Measurements from ENCODE around the gene APOL2.
"Not testable (repeated sequence)": the region's sequence is repeated elsewhere in the genome, so short reads cannot be mapped to it uniquely, and the experiment has no call there.

Gene APOL2

DNA sequence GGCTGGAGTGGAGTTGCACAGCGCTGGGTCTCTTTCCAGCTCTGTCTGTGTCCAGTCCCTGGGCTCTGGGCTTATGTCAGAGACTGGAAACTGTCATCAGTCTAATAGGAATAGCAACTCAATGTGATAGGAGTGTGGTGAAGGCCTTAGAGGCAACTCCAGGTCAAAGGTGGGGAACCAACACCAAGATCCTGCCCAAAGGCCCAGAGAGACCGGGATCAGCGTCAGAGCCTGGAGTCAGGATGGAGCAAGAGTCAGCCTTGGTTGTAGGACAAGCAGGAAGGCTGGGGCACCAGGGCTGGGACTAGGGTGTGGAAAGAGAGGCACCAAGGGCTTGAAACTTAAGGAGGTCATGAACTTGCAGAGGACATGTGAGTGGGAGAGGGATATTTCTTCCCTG is 23.0 kb upstream of the APOL2 start:
- not testable (repeated sequence) for ATAC-seq

DNA sequence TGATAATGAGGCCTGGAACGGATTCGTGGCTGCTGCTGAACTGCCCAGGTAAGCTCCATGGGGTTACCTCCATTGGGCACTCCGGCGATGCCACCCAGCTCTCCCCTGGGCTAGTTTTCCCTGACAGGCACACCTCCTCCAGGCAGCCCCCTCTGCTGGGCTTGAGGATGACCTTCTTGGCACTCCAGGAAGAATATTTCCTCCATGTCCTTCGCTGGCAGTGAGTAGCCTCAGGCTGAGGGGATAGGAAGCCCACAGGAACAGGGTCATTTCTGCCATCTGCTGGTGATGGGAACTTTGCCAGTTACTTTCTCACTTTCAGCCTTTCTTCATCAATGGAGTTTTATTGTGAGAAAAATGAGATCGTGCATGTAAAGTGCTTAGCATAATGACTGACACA is 22.3 kb upstream of the APOL2 start:
- not testable (repeated sequence) for ATAC-seq

DNA sequence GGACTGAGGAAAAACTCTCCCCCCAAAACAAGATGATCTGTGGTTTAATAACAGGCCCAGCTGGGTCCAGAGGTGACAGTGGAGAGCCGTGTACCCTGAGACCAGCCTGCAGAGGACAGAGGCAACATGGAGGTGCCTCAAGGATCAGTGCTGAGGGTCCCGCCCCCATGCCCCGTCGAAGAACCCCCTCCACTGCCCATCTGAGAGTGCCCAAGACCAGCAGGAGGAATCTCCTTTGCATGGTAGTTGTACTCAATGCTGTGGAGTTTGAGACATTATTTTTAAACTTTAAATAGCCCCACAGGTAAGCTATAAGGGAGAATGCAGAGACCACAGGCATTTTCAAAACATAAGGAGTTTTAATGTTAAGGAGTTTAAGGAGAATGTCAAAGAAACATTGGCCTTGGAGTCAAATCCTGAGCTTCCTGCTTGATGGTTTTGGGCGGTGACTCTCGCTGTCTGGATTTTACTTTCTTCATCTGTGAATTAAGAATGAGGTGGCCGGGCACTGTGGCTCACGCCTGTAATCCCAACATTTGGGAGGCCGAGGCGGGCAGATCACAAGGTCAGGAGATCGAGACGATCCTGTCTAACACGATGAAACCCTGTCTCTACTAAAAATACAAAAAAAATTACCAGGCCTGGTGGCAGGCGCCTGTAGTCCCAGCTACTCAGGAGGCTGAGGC is 20.4 kb upstream of the APOL2 start:
- ATAC-seq = no peak

DNA sequence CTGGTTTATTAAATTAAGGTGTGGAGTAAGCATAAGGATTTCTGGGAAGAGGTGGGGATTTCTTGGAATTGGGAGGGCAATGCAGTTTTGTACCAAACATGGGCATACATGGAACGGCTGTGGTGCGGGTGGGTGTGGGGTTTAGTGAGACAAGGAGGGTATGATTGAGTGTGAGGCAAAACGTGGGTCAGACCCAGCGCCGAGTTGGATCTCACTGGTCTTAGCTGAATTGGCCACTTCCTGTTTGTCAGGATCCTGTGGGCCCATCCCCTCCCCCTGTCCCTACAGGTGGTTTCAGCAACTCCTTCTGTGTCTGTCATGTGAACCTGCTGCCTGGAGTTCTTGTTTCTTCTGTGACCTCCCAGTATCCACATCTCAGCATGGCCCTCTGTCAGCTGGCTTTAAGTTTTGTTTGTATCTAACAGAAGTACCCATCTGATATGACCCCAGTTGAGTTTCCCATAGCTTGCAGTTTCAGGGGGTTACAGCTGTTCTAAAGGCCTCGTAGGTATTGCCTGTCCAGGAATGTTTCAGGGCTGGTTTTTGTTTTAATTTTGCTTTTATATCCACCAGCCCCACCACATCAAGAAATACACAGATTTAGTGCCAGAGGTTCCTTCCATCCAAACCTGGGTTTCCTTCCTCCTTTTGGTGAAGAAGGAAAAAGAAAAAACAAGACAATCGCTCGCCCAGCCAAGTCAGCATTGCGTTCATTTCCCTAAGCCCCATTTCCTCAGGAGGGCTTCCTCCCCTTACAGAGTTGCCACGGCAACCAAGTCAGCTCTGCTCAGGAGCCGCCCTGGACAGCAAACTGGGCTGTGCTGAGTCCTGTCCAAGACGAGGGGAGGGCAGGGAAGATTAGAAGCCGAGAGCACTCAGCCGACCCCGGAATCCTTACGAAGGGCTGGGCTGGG is 19.6 kb upstream of the APOL2 start:
- peak in 1 of 2 donors; percentile 6 for ATAC-seq

DNA sequence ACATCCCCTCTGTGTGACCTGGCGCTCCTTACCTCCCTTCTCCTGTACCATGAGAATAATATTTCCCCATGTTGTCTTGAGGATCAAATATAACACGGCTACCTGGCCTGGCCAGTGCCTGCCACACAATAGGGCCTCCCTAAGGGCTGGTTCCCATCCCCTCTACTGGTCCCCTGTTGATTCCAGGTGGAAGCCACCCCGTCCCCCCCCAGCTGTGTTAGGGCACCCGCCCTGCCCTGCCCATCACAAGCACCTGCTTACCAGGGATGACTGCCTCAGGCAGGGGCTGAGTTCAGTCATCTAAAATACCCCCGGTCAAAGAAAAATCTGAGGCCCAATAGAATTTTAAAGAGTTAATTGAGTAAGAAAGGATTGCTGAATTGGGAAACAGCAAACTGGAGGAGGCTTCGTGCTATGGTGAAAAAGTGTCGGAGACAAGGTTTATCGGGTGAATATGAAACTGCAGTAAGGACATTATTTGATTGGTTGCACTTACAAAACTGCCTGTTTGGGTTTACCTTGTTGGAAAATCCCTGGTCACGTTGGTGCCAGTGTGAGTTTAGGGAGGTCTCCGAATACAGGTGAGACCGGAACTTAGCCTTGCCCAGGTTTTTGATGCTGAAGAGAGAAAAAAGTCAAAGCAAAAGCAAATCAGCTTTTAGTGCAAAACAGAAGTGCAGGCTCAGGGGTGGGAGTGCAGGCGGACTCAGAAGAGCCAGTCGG is 18.8 kb upstream of the APOL2 start:
- ATAC-seq = no peak

DNA sequence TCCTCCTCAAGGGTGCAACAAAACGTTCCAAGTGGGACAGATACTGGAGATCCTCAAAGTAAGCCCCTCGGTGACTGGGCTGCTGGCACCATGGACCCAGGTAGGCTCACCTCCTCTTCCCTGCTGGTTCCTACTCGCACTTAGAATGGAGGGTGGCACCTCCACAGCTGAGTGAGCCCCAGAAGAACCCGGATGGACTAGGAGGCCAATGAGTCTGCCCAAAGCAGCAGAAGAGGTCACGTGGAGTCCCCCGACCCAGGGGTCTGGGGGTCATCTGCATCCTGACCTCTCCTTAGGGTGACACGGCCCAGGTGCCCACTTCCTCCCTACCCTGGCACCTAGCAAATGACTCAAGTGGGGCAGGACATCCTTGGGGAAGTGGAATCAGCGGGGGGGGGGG is 18.0 kb upstream of the APOL2 start:
- no peak for ATAC-seq

DNA sequence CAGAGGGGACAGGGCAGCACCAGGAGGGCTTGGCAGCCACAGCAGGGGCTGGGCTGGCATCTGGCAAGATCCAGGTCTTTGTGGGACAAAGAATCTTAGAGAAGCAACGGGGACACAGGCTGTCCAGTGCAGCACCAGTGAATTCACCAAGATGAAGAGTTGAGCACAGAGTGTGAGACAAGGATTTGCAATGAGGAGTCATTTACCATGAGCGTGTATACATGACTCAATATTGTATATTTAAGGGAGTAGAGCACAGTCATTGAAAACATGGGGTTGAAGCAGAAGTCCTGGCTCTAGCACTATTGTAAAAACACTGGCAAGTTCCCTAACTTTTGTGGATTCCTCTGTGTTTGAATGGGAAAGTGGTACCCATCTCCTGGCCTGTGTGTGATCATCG is 17.2 kb upstream of the APOL2 start:
- peak in 1 of 2 donors; percentile 42 for ATAC-seq

DNA sequence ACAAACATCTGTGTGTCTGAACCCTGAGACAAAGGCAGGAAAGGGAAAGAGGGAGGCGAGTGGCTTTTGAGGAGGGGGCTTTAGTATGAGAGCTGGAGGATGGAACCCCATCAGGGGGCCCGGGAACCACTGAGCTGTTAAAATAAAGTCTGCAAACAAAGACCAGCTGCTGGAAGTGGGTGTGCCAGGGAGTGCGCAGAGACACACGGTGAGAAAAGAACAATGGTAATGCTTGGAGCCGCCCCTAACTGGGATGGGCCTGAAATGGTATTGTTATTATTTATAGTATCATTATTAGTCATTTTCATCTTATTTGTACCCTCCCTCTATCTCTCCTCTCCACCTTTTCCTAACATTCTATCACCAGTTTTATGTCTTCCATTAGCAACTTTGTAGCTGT is 16.2 kb upstream of the APOL2 start:
- not testable (repeated sequence) for ATAC-seq

DNA sequence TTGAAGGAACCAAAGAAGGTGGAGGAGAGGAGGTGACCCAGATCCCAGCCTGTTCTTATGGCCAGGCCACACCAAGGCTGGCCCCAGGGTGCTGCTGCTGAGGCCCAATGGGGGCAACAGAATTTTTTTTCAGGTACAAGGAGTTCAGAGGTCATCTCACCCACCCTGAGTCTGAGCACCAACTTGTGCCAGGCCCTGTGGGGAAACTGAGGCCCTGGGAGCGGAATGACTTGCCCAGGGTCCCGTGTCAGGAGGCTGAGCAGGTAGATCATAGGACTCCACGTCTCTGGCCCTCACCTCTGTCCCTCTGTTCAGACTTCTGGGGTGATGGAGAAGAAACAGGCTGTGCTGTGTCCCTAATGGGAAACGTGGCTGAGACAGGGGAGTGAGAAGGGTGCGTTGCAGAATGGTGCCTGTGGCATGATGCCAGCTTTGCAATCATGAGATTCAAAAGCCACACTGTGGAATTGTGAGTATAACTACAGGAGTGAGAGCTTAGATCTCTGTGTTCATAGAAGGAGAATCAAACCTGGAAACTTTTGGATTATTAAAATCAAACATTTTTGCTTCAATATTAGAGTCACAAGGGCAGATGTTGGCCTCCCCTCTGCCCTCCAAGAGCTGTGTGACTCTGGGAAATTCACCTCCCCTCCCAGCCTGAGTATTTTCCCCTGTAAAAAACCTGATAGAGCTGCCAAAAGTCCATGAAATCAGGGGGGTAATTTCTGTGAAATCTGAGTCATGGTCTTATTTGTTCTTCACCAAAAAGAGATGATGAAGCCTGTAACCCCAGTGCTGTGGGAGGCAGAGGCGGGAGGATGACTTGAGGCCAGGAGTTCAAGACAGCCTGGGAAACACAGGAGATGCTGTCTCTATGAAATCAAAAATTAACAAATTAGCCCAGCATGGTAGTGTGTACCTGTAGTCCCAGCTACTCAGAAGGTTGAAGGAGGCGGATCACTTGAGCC is 14.5 kb upstream of the APOL2 start:
- peak; percentile 46 to 58 for ATAC-seq

DNA sequence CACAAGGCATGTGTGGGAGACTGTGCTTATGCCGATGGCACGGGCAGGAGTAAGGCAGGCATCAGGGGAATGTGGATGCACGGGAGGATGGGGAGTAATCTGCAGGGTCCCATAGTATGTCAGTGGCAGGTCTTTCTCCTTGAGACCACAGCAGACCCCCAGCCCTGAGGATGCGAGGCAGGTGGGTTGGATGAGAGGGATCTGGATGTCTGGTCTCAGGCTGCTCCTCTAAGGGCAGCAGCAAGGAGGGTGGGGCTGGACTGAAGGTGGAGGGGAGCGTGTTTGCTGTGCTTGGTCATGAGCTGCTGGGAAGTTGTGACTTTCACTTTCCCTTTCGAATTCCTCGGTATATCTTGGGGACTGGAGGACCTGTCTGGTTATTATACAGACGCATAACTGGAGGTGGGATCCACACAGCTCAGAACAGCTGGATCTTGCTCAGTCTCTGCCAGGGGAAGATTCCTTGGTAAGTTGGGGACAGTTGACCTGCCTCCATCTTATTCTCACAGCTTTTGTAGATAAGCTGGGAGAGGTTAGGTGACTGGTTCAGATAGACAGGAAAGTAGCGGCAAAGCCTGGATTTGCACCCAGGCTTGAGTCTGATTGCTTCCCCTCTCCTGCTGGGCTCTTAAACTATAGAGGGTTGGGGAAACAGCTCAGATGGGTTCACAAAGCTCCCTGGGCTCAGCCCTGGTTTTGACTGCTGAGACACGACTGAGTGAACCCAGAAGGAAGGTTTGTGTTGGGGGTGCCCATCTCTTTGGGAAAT is 13.6 kb upstream of the APOL2 start, which contains the start of gene APOL1:
Gene APOL1 (plus strand): TSS at position 380 of the 769 bp plus-strand sequence. CDS start 1,823 bp downstream, outside the sequence.
- peak; percentile 81 to 89 for ATAC-seq

DNA sequence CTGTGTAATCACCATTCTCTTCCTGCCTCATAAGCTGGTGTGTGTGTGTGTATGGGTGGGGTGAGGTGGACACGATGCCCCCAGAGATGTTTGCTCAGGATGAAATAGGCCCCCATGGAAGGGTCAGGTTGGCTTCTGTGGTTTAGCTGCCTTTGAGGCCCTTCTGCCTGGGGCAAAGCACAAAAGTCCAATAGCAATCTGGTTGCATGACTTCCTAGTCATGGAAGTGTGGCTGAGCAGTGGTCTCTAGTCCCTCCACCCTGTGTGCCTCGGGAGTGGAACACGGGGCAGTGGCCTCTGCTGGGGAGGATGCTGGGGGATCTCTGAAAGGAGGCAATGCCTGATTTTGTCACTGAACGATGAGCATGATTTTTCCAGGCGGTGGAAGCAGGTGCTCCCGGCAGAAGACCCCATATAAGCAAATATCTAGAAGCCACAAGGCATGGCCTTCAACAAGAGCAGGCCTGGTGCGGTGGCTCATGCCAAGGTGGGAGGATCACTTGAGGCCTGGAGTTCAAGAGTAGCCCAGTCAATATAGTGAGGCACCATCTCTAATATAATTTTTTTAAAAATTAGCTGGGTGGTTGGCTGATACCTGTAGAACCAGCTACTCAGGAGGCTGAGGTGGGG is 12.8 kb upstream of the APOL2 start:
- not testable (repeated sequence) for ATAC-seq

DNA sequence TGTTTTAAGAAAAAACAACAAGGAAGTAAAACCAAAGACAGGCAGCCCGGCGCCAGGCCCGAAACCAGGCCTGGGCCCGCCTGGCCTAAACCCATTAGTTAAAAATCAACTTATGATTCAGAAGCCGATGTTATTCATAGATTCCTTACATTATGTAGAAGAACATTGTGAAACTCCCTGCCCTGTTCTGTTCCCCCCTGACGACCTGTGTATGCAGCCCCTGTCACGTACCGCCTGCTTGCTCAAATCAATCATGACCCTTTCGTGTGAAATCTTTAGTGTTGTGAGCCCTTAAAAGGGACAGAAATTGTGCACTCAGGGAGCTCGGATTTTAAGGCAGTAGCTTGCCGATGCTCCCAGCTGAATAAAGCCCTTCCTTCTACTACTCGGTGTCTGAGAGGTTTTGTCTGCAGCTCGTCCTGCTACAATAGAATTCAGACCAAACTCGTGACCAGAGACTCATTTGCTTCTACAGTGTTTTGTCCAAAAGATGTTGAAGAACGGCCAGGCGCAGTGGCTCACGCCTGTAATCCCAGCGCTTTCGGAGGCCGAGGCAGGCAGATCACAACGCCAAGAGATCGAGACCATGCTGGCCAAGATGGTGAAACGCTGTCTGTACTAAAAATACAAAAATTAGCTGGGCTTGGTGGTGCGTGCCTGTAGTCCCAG is 11.1 kb upstream of the APOL2 start:
- not testable (repeated sequence) for ATAC-seq

DNA sequence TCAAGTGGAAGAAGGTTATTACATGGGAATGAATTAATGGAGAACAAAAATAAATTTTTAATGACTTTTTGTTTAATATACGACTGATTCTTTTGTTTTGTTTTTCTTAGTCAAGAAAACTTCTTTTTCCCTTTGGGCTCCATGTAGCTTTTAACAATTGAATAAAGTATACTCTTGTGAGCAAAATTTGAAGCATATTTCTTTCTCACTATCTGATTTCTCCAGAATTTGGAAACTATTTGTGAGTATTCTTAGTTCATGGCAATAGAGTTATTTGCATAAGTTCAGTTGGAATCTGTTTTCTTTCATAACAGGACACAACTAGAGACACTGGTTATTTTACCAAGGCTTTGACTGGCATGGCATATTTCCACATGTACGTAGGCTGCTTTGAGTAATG is 9.8 kb upstream of the APOL2 start:
- ATAC-seq = no peak

DNA sequence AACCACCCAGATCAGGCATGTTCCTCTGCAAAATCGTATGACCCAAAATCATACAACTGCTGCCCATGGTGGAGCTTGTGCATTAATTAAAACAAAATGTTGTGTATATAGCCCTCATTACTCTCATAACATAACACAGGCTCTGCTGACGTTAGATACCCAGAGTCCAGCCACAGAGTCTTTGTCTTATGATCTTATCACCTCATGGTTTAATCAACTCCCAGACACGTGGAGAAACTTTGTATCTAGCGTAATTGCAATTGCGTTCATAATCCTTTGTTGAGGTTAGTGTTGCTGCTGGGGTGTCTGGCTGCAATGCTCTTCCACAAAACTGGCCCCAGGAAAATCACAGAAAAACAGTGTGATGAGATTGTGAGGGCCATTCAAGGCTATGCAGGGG is 8.6 kb upstream of the APOL2 start:
- ATAC-seq = no peak

DNA sequence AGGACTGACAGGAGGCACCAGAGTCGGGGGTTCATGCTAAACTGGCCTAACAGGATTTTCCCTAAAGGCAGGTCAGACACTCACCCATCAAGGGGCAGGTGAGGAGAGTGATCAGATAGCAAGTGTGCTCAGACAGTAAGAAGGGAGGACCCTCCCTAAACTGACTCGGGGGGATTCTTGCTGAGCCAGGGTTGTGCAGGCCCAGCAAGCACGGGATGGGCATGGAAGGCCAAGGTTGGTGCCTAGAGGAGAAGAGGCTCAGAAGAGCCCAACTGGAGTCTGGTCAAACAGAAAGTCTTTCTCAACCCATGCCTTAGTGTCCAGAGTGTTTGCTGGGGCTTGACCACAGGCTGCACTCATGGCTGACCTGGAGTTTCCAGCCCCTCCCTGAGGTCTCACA is 7.4 kb upstream of the APOL2 start:
- ATAC-seq = no peak

DNA sequence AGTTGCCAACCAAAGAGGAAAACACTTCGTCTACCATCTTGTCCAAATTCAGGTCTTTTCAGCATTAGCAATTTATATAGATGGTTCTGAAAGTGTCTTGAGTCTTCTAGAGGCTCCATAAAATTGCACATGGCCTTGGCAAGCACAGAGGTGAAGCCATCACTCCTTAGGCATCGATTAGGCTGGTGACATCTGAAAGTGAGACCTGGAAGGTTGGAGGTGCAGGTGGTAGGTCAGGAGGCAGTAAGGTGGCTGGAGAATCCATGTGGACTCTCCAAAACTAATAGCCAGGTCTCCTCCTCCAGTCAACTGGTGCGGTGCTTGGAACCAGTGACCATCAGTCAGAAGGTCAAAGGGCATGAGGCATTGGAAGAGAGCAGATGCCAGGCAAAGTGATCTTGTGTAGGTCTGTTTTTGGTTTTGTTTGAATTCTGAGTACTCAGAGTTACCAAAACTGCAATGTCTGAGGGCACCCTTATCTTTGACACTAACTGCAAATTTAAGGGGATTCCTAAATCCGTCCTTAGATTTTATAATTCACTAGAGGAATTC is 6.6 kb upstream of the APOL2 start:
- ATAC-seq = no peak

DNA sequence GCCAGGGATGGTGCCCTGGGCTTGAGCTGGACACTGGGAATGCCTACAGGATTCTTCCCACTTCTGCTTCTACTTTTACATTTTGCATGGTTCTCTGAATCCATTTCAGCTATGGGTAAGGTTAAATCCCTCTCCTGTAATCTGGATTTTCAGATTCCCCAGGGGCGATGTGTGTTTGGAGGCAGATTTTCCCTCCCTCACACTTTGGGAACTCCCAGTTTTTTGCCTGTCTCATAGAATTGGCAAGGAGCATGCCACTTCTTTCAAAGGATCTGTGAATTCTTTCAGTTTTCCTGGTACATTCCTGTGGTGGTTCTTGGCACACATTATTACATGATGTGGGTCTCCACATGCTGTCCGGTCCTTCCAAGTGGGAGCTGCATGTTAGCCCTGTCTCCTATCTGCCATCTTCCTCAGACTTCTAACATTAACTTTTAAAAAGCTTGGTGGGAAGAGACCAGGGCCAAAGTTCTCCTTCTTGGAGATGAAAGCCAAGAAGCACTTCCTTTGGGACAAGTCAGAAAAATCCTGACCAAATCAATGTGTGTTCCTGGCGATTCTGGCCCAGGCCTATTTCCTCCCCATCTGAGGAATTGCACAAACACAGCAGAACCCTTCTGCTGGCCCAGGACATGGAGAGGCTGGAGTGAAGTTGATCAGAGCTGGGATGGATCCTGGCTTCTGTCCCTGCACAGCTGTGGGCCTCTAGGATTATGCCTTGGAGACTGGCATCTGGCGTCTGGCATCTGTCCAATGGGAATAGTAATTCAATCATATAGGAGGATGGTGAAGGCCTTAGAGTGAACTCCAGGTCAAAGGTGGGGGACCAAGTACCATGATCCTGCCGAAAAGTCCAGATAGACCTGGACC is 5.4 kb upstream of the APOL2 start:
- no peak for ATAC-seq

DNA sequence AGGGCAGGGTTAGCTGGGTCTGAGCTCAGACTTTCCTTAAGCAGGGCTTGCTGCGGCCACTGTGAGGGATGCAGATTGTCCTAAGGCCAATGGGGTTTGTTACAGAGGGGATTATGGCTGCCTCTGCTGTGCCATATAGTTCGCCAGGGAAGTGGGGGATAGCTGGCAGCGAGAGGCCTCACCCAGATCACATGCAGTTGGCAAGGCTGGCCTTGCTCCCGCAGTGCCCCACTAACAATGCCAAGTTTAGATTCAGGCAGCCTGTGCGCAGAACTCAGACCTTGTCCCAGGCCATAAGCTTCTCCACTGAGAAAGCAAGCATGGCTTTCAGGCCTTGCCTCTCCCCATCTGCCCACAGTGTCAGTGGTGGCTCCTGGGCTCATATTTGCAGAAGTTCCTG is 4.7 kb upstream of the APOL2 start:
- ATAC-seq = no peak

DNA sequence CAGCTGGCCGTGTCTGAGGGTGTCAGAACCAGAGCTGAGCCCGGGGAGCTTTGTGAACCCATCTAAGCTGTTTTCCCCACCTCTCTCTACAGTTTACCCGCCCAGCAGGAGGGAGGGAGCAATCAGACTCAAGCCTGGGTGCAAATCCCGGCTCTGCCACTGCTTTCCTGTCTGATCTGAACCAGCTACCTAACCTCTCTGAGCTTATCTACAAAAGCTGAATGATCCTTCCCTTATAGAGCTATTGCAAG is 252 bp downstream of the APOL2 start:
- peak in 1 of 2 donors; percentile 8 for ATAC-seq

Measured in activated CD4-positive, CD25-positive, alpha-beta regulatory T cell treated with anti-CD3 and anti-CD28 coated beads, Interleukin-2, amount 50 U/mL, for 24 hours (primary cell).